GM19240 (cell line): ENCODE measurements around the gene A2M.

Source experiments
- DNase-seq: peaks from one replicate; pipeline ENCODE4 v3.0.0; 2011; ENCODE audit warnings: low spot score; ENCODE audit not compliant: insufficient read length

Gene A2M

DNA sequence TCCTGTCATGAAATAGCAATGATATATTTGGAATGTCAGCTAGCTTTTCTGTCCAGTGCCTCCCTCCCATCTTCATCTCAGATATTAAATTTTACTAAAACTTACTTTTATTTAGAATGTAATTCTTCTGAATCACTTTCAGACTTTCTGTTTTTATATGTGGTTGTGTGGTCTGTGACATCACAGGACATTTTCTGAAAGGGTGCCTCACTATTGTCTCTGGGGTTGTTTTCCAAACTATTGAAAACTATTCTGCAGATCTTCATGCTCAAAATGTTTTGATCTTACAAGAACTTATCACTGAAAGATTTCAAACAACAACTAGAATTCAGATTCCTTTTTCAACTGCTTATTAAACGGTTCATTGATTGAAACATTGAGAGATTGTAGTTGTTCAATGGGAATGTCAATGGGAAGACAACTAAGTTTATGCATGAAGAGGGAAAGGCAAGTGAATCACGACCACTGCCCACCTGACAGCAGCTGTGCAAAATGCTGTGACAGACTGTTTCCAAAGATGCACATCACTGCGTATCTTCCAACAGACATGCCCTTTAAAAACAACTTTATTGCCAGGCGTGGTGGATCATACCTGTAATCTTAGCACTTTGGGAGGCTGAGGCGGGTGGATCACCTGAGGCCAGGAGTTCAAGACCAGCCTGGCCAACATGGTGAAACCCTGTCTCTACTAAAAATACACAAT lies 75.1 kb downstream of the A2M start:
- DNase-seq: no peak

- peak; percentile 46 for DNase-seq
These were observed 76.2 kb downstream of the A2M start for GRCh38 chr12:9039397-9039977.

DNA sequence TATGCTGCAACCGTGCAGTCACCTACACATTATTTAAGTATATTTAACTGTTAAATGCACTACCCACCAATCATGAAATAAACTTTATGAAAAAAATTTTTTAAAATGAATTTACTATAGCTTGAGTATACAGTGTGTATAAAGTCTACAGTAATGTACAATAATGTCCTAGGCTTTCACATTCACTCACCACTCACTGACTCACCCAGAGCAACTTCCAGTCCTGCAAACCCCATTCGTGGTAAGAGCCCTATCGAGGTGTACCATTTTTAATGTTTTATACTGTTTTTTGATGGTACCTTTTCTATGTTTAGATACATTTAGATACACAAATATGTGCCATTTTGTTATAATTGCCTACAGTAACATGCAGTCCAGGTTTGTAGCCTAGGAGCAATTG lies 78.3 kb downstream of the A2M start:
- DNase-seq: no peak

- DNase-seq: no peak
These were observed 79.5 kb downstream of the A2M start for GRCh38 chr12:9036227-9036626.

GRCh38 chr12:9034095-9034494 lies 81.6 kb downstream of the A2M start:
- DNase-seq: no peak

GRCh38 chr12:9033265-9033887 lies 82.3 kb downstream of the A2M start:
- no peak for DNase-seq

DNA sequence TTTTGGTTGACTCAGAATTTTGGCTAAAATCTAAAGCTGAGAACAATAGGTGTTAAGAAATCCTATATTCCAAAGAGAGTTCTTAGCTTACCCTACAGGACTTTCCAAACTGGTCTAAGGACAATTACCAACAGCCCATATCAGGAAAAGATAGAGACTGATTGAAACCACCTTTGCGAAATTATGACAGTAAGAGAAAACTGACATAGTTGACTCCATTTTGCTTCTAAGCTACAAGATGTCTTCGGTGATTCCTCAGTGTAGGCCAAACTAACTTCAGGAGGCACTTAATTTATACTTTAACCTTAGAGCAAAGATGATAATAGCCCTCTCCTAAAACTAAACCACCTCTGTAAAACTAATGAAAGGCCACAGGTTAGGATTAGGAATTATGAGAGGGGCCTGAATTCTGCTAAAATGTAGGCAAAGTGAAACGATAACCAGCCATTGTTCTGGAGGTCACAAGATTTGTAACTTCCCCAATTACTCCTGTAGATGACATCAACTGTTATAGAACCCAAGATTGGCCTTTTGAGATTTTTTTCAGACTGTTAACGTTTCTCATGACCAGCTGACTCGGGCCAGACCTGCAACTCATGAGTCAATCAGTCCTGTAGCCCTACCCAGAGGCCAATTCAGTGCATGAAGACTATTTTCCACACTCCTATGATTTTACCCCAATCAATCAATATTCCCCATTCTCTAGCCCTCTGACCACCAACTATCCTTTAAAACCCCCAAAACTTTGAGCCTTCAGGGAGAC lies 83.3 kb downstream of the A2M start:
- no peak for DNase-seq

DNA sequence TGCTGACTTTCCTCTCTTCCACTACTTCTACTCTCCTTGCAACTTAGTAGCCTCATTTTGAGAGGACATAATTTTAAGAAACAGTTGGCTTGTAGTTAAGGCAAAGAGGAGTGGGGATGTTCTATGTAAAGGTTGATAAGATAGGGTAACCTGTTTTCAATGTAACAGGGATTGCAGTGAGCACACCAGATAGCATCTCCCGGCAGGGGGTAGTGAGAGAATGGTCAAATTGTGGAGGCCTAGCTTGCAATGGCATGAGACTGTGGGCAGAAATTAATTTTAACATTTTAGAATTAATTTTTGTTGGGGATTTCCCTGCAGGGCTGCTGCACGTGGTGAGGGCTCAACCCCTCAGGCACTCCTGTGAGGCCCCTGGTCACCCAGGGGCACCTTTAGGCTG lies 84.9 kb downstream of the A2M start:
- no peak for DNase-seq

- DNase-seq: no peak
These were observed 88.3 kb downstream of the A2M start for GRCh38 chr12:9027161-9028059.

GRCh38 chr12:9024512-9024911 lies 91.2 kb downstream of the A2M start:
- no peak for DNase-seq

DNA sequence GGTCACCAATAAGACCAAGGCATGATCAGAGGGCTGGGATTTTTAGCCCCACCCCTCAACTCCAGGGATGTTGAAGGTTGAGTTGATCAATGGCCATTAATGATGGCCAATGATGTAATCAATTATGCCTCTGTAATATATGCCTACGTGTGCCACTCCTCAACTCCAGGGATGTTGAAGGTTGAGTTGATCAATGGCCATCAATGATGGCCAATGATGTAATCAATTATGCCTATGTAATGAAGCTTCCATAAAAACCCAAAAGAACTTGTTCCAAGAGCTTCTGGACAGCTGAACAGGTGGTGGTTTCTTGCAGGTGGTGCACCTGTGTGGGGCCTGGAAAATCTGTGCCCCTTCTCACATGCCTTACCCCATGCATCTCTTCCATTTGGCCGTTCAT lies 93.1 kb downstream of the A2M start:
- no peak for DNase-seq
